ENCODE data around the gene FAM81B.

FAM81B gene

DNA sequence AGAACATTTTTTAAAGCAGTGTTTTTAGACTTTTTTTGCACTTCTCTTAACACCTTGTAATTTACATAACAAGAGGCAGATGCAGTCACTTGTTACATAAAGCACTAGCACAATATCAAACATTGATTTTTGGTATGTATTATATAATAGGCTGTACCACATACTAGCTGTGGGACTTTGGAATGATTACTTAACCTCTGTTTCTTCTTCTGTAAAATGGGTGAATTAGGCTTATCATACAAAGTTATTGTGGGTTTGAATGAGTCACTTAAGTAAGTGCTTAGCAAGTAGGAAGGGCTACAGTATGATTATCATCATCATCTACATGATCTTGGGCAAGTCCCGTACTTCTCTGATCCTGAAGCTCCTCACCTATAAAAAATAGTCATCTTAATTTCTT is 2.1 kb downstream of the FAM81B start:
- Histone ChIP-seq H3K27ac (ENCODE audit: low read depth in 2 of 2, low read length in 2 of 2) (no peak overlapping the region), H3K4me1 (ENCODE audit: control insufficient read depth in 2 of 2, insufficient read depth in 2 of 2, low read length in 2 of 2) (no peaks in the 10 kb centered on the region), H3K9me3 (ENCODE audit: control insufficient read depth in 2 of 2, low read length in 2 of 2) (no peaks in the 10 kb centered on the region), H3K27me3 (ENCODE audit: control insufficient read depth in 2 of 2, insufficient read depth in 2 of 2, low read length in 2 of 2) (no peaks in the 10 kb centered on the region), H3K9ac (ENCODE audit: low read depth in 1 of 2, low read length in 2 of 2) (no peak overlapping the region), H3K36me3 (ENCODE audit: control insufficient read depth in 2 of 2, insufficient read depth in 2 of 2, low read length in 2 of 2) (no peaks in the 10 kb centered on the region), H3K4me3 (ENCODE audit: low read length in 2 of 2) (no peak overlapping the region)

DNA sequence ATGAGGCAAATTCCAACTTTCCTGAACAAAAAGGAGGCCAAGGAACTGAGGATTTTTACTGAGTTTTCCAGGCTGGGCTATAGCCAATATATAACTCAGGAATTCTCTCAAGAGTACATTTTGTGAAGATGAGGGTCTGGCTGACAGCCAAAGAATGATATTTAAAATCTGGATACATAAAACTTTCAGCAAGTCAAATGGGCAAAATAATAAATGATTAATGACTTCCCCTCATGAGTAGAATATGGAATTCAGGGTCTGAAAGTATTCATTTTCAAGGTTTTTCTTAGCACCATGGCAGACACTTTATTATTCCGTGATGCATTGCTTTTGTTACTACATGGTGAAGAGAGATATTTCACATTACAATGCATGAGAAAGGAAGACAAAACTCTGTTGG is 7.8 kb downstream of the FAM81B start:
- no peaks in the 10 kb centered on the region for H3K36me3 ChIP-seq (ENCODE audit: control insufficient read depth in 2 of 2, insufficient read depth in 2 of 2, low read length in 2 of 2)
- H3K4me1 ChIP-seq (ENCODE audit: control insufficient read depth in 2 of 2, insufficient read depth in 2 of 2, low read length in 2 of 2): no peaks in the 10 kb centered on the region
- H3K9ac ChIP-seq (ENCODE audit: low read depth in 1 of 2, low read length in 2 of 2): no peak overlapping the region
- H3K27ac ChIP-seq (ENCODE audit: low read depth in 2 of 2, low read length in 2 of 2): no peak overlapping the region
- no peak overlapping the region for H3K4me3 ChIP-seq (ENCODE audit: low read length in 2 of 2)
- no peaks in the 10 kb centered on the region for H3K27me3 ChIP-seq (ENCODE audit: control insufficient read depth in 2 of 2, insufficient read depth in 2 of 2, low read length in 2 of 2)
- no peaks in the 10 kb centered on the region for H3K9me3 ChIP-seq (ENCODE audit: control insufficient read depth in 2 of 2, low read length in 2 of 2)

DNA sequence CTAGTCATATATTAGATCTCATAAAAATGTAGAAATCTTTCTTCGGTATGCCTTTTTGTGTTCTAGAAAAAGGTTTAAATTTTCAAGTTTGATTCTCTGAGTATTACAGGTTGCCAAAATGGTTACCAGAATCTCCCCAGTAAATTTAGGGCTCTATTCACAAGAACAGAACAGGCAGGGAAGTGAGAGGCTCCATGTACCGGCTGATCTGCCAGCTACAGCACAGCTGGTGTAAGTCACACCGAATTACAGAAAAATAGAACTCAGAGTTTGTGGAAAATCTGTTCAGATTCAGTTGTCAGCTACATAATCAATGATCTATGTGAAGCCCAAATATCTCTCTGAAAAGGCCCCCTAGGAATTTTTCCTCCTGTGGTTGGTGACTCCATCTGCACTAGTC is 10.5 kb downstream of the FAM81B start:
- Histone ChIP-seq H3K4me1 (ENCODE audit: control insufficient read depth in 2 of 2, insufficient read depth in 2 of 2, low read length in 2 of 2) (no peaks in the 10 kb centered on the region), H3K27me3 (ENCODE audit: control insufficient read depth in 2 of 2, insufficient read depth in 2 of 2, low read length in 2 of 2) (no peaks in the 10 kb centered on the region), H3K27ac (ENCODE audit: low read depth in 2 of 2, low read length in 2 of 2) (no peak overlapping the region), H3K4me3 (ENCODE audit: low read length in 2 of 2) (no peak overlapping the region), H3K36me3 (ENCODE audit: control insufficient read depth in 2 of 2, insufficient read depth in 2 of 2, low read length in 2 of 2) (no peaks in the 10 kb centered on the region), H3K9ac (ENCODE audit: low read depth in 1 of 2, low read length in 2 of 2) (no peak overlapping the region), H3K9me3 (ENCODE audit: control insufficient read depth in 2 of 2, low read length in 2 of 2) (no peaks in the 10 kb centered on the region)

DNA sequence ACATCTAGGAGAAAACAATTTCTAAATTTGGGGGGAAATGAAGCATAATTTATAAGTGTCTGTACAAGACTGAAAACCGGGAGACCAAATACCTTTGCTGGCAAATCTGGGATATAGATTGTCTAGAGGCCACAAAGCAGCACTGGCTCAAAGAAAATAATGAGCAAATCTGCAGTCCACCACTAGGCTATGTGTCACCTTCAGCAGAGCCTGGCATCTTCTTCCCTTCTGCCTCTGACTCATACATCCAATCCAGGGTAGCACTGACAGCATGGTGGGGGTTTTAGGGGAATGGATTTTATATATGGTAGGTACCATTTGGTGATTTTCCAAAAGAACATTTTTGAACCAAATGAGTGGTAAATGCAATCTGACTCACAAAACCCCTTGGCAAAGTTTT is 12.8 kb downstream of the FAM81B start:
- Histone ChIP-seq H3K27ac (ENCODE audit: low read depth in 2 of 2, low read length in 2 of 2) (no peak overlapping the region), H3K27me3 (ENCODE audit: control insufficient read depth in 2 of 2, insufficient read depth in 2 of 2, low read length in 2 of 2) (no peaks in the 10 kb centered on the region), H3K9ac (ENCODE audit: low read depth in 1 of 2, low read length in 2 of 2) (no peak overlapping the region), H3K4me1 (ENCODE audit: control insufficient read depth in 2 of 2, insufficient read depth in 2 of 2, low read length in 2 of 2) (no peaks in the 10 kb centered on the region), H3K4me3 (ENCODE audit: low read length in 2 of 2) (no peak overlapping the region), H3K36me3 (ENCODE audit: control insufficient read depth in 2 of 2, insufficient read depth in 2 of 2, low read length in 2 of 2) (no peaks in the 10 kb centered on the region), H3K9me3 (ENCODE audit: control insufficient read depth in 2 of 2, low read length in 2 of 2) (no peaks in the 10 kb centered on the region)

DNA sequence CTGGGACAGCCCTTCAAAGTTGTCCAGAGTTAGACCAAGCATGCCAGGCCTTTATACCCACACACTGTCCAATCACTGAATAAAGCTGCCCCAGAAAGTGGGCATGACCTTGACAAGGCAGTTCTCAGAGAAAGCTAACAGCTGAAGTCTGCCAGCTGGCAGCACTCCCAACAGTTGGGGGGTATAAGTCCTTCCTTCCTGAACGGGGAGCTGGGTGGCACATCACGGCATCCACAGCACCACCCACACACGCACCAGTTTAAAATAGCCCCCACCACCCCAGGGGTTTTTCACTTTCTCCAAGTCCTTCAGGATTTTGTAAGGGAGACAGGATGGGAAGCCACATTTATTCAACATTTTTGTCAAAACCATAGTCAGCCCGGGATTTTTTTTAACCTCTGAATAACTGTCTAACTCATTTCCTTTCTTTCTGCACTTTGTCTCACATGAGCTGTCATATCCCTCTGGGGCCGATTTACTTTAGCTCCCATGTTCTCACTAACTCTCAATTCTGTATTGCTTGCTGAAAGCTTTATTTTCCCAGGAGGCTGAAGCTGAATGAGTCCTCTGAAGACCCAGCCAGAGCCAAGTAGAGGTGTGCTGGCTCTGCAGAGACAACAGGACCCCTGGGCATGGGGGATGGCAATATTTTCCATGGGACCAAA is 15.4 kb downstream of the FAM81B start:
- Histone ChIP-seq H3K9ac (ENCODE audit: low read depth in 1 of 2, low read length in 2 of 2) (no peak overlapping the region), H3K4me3 (ENCODE audit: low read length in 2 of 2) (no peak overlapping the region), H3K27me3 (ENCODE audit: control insufficient read depth in 2 of 2, insufficient read depth in 2 of 2, low read length in 2 of 2) (no peaks in the 10 kb centered on the region), H3K4me1 (ENCODE audit: control insufficient read depth in 2 of 2, insufficient read depth in 2 of 2, low read length in 2 of 2) (no peaks in the 10 kb centered on the region), H3K27ac (ENCODE audit: low read depth in 2 of 2, low read length in 2 of 2) (no peak overlapping the region), H3K36me3 (ENCODE audit: control insufficient read depth in 2 of 2, insufficient read depth in 2 of 2, low read length in 2 of 2) (no peaks in the 10 kb centered on the region), H3K9me3 (ENCODE audit: control insufficient read depth in 2 of 2, low read length in 2 of 2) (no peaks in the 10 kb centered on the region)

DNA sequence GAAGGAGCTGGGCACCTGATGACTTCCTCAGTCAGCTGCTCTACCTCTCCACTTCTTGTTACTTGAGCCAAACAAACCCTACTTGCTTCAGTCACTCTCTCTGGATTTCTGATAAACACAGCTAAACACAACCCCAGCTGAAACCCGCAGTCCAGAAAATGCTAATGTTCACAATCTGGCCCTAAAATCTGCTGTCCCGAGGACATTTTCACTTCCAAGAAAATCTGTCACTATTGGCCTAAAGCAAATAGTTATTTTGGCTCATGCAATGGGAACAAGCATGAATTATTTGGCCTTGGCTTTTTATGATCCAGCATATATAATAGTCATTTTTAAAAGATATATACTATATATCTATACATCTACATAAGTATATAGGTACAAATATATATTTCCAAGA is 19.1 kb downstream of the FAM81B start:
- Histone ChIP-seq H3K4me3 (ENCODE audit: low read length in 2 of 2) (no peak overlapping the region), H3K27me3 (ENCODE audit: control insufficient read depth in 2 of 2, insufficient read depth in 2 of 2, low read length in 2 of 2) (no peaks in the 10 kb centered on the region), H3K4me1 (ENCODE audit: control insufficient read depth in 2 of 2, insufficient read depth in 2 of 2, low read length in 2 of 2) (no peaks in the 10 kb centered on the region), H3K9ac (ENCODE audit: low read depth in 1 of 2, low read length in 2 of 2) (no peak overlapping the region), H3K27ac (ENCODE audit: low read depth in 2 of 2, low read length in 2 of 2) (no peak overlapping the region), H3K36me3 (ENCODE audit: control insufficient read depth in 2 of 2, insufficient read depth in 2 of 2, low read length in 2 of 2) (no peaks in the 10 kb centered on the region), H3K9me3 (ENCODE audit: control insufficient read depth in 2 of 2, low read length in 2 of 2) (no peaks in the 10 kb centered on the region)

DNA sequence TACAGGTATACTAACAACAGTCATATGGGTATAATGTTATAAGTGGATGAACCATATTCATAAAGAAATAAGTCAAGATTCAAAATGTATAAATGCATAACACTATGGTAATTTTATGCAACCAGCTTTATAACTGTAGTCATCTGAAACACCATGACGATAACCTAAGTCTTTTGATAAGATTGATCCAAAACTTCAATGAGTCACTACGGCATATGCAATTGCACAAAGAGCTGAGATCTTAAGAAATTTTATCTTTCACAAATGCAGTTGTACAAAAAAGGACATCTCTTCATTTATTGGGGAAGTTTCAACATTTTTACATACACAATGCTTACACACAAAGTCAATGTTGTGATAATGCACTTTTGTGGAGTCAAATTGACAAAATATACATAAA is 20.3 kb downstream of the FAM81B start:
- H3K9me3 ChIP-seq (ENCODE audit: control insufficient read depth in 2 of 2, low read length in 2 of 2): no peaks in the 10 kb centered on the region
- H3K4me3 ChIP-seq (ENCODE audit: low read length in 2 of 2): no peak overlapping the region
- no peaks in the 10 kb centered on the region for H3K36me3 ChIP-seq (ENCODE audit: control insufficient read depth in 2 of 2, insufficient read depth in 2 of 2, low read length in 2 of 2)
- H3K9ac ChIP-seq (ENCODE audit: low read depth in 1 of 2, low read length in 2 of 2): no peak overlapping the region
- no peaks in the 10 kb centered on the region for H3K27me3 ChIP-seq (ENCODE audit: control insufficient read depth in 2 of 2, insufficient read depth in 2 of 2, low read length in 2 of 2)
- H3K4me1 ChIP-seq (ENCODE audit: control insufficient read depth in 2 of 2, insufficient read depth in 2 of 2, low read length in 2 of 2): no peaks in the 10 kb centered on the region
- H3K27ac ChIP-seq (ENCODE audit: low read depth in 2 of 2, low read length in 2 of 2): no peak overlapping the region

DNA sequence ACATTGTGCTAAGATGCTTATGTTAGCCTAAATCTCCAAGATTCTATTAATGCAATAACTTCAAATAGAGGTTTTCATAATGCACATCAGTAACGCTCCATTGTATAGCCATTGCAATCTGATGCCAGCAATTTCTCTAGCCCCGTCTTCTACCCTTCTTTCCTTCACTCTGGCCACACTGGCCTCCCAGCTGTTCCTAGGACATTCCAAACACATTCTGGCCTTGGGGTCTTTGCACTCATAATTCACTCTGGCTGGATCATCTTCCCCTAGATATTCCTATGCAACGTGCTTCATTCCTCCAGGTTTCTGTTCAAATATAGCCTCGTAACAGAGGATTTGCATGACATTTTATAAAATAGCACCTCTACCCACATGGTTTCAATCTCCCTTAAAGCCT is 23.3 kb downstream of the FAM81B start:
- H3K27me3 ChIP-seq (ENCODE audit: control insufficient read depth in 2 of 2, insufficient read depth in 2 of 2, low read length in 2 of 2): no peaks in the 10 kb centered on the region
- H3K27ac ChIP-seq (ENCODE audit: low read depth in 2 of 2, low read length in 2 of 2): no peak overlapping the region
- no peak overlapping the region for H3K9ac ChIP-seq (ENCODE audit: low read depth in 1 of 2, low read length in 2 of 2)
- H3K9me3 ChIP-seq (ENCODE audit: control insufficient read depth in 2 of 2, low read length in 2 of 2): no peaks in the 10 kb centered on the region
- H3K4me1 ChIP-seq (ENCODE audit: control insufficient read depth in 2 of 2, insufficient read depth in 2 of 2, low read length in 2 of 2): no peaks in the 10 kb centered on the region
- H3K4me3 ChIP-seq (ENCODE audit: low read length in 2 of 2): no peak overlapping the region
- H3K36me3 ChIP-seq (ENCODE audit: control insufficient read depth in 2 of 2, insufficient read depth in 2 of 2, low read length in 2 of 2): no peaks in the 10 kb centered on the region

DNA sequence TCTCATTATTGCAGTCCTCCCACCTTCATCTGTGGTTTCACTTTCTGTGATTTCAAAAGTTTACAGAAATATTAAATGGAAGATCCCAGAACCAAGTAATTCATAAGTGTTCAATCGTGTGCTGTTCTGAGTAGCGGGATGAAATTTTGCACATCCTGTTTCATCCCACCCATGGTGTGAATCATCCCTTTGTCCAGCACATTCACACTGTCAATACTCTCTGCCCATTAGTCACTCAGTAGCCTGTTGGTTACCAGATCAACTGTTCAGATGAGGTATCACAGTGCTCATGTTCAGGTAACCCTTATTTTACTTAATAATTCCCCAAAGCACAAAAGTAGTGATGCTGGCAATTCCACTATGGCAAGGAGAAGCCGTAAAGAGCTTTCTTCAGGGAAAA is 26.8 kb downstream of the FAM81B start:
- H3K36me3 ChIP-seq (ENCODE audit: control insufficient read depth in 2 of 2, insufficient read depth in 2 of 2, low read length in 2 of 2): no peaks in the 10 kb centered on the region
- H3K4me3 ChIP-seq (ENCODE audit: low read length in 2 of 2): no peak overlapping the region
- H3K9ac ChIP-seq (ENCODE audit: low read depth in 1 of 2, low read length in 2 of 2): no peak overlapping the region

DNA sequence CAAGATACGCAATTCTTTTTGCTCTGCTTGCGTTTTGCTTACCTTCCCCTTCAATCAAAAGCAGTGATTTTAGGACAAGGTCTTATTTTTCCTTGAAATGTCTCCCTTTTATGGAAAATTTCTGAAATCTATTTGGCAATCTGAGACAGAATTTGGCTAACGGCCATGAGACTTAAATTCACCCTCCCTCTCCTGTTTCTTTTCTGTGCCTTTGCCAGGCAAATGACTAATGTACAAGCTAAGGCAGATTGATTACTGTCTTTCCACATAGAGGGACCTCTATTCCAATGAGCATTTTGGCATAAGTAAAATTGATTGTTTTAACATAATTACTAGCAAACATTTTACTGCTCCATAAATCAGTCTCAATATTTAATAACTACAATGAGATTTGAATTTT is 31.7 kb downstream of the FAM81B start:
- Histone ChIP-seq H3K27me3 (ENCODE audit: control insufficient read depth in 2 of 2, insufficient read depth in 2 of 2, low read length in 2 of 2) (no peaks in the 10 kb centered on the region), H3K4me3 (ENCODE audit: low read length in 2 of 2) (no peak overlapping the region), H3K36me3 (ENCODE audit: control insufficient read depth in 2 of 2, insufficient read depth in 2 of 2, low read length in 2 of 2) (no peaks in the 10 kb centered on the region), H3K4me1 (ENCODE audit: control insufficient read depth in 2 of 2, insufficient read depth in 2 of 2, low read length in 2 of 2) (no peaks in the 10 kb centered on the region), H3K9ac (ENCODE audit: low read depth in 1 of 2, low read length in 2 of 2) (no peak overlapping the region), H3K9me3 (ENCODE audit: control insufficient read depth in 2 of 2, low read length in 2 of 2) (no peaks in the 10 kb centered on the region), H3K27ac (ENCODE audit: low read depth in 2 of 2, low read length in 2 of 2) (no peak overlapping the region)

More for the DNA sequence above, 26.8 kb downstream of the FAM81B start:
- H3K27me3 ChIP-seq (ENCODE audit: control insufficient read depth in 2 of 2, insufficient read depth in 2 of 2, low read length in 2 of 2): no peaks in the 10 kb centered on the region
- H3K9me3 ChIP-seq (ENCODE audit: control insufficient read depth in 2 of 2, low read length in 2 of 2): no peaks in the 10 kb centered on the region
- H3K27ac ChIP-seq (ENCODE audit: low read depth in 2 of 2, low read length in 2 of 2): no peak overlapping the region
- H3K4me1 ChIP-seq (ENCODE audit: control insufficient read depth in 2 of 2, insufficient read depth in 2 of 2, low read length in 2 of 2): no peaks in the 10 kb centered on the region

DNA sequence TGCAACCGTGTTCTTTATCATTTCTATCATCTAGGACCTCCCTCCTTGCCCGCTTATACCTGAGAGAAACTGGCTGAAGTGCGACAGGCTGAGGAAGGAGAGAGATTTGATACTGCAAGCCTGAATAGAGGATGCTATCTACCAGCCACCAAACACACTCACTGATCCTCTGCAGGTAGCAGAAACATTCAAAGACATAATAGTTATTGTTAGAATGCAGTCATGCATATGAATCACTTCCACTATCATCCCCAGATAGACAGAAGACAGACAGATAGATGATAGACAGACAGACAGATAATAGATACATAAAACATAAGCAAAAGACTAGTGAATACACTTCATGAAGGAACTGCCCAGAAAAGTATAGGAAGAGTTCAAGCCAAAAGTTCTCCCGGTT is 32.9 kb downstream of the FAM81B start:
- H3K9me3 ChIP-seq (ENCODE audit: control insufficient read depth in 2 of 2, low read length in 2 of 2): no peaks in the 10 kb centered on the region
- no peak overlapping the region for H3K9ac ChIP-seq (ENCODE audit: low read depth in 1 of 2, low read length in 2 of 2)
- H3K27me3 ChIP-seq (ENCODE audit: control insufficient read depth in 2 of 2, insufficient read depth in 2 of 2, low read length in 2 of 2): no peaks in the 10 kb centered on the region
- H3K4me1 ChIP-seq (ENCODE audit: control insufficient read depth in 2 of 2, insufficient read depth in 2 of 2, low read length in 2 of 2): no peaks in the 10 kb centered on the region
- no peaks in the 10 kb centered on the region for H3K36me3 ChIP-seq (ENCODE audit: control insufficient read depth in 2 of 2, insufficient read depth in 2 of 2, low read length in 2 of 2)
- no peak overlapping the region for H3K27ac ChIP-seq (ENCODE audit: low read depth in 2 of 2, low read length in 2 of 2)
- H3K4me3 ChIP-seq (ENCODE audit: low read length in 2 of 2): no peak overlapping the region
